T-helper 17 cell (primary cell): Measurements from ENCODE around the gene WDR48. TPM values are rescaled to one million over a fixed set of nuclear protein-coding genes. Genes with fewer than 3 reads are reported as not detected.

Experiments used
- ATAC-seq: fragments of 150-1000 bp; cut with Tn5 transposase; 2 replicates; pipeline ENCODE4 v1.10.0; 2021; ENCODE audit warnings: mild to moderate bottlenecking, moderate library complexity
- DNase-seq, 3 donors: peaks; one replicate each; pipeline versions ENCODE4 v3.0.0 to v3.0.0-alpha.2; 2020 to 2021
- H3K9me3 ChIP-seq: one replicate; pipeline ENCODE4 v1.7.0; 2013; ENCODE audit warnings: low read length, mild to moderate bottlenecking; ENCODE audit not compliant: control insufficient read depth, poor library complexity, severe bottlenecking
- H3K27ac Mint-ChIP-seq: one replicate; pipeline ENCODE4 v1.8.0; 2022; ENCODE audit warnings: mild to moderate bottlenecking, moderate library complexity, mixed read lengths
- H3K27me3 Mint-ChIP-seq: one replicate; pipeline ENCODE4 v1.8.0; 2022; ENCODE audit warnings: mixed read lengths
- H3K36me3 Mint-ChIP-seq: one replicate; pipeline ENCODE4 v1.8.0; 2022; ENCODE audit warnings: low read depth, mixed read lengths
- H3K4me1 Mint-ChIP-seq: one replicate; pipeline ENCODE4 v1.8.0; 2022; ENCODE audit warnings: mild to moderate bottlenecking, mixed read lengths
- H3K4me3 Mint-ChIP-seq: one replicate; pipeline ENCODE4 v1.8.0; 2022; ENCODE audit warnings: mild to moderate bottlenecking, moderate library complexity, mixed read lengths
- total RNA-seq, 4 donors: library from RNA in 2 of 4; stranded (reverse) in 2 of 4; gene quantifications; one replicate each; pipeline ENCODE4 v1.2.3 and lab custom pipeline; 2022 to 2026

The WDR48 gene
- total RNA-seq, 2 donors from 2014 or later = 102 to 107 TPM

GRCh38 chr3:39107388-39108199, 55.8 kb downstream of the WDR48 start, which contains the start of the genes GORASP1 and TTC21A:
Gene GORASP1 (minus strand): TSS chr3:39107627. CDS start chr3:39107541, 86 bp downstream.
Gene TTC21A (plus strand): TSS chr3:39107680. CDS start chr3:39107838, 158 bp downstream.
- ATAC-seq (peak; percentile 73), DNase-seq (peak; percentile 37 to 57 (median 50))
- H3K9me3 ChIP-seq = no peaks in the 10 kb centered on the region
- Mint-ChIP-seq H3K4me3 (peak within 1 kb of the TSS; percentile 100), H3K27ac (peak within 1 kb of the TSS; percentile 99), H3K4me1 (peaks cover 51% of the 10 kb centered on the region), H3K36me3 (peaks cover 9% of the 10 kb centered on the region), H3K27me3 (no peaks in the 10 kb centered on the region)

DNA sequence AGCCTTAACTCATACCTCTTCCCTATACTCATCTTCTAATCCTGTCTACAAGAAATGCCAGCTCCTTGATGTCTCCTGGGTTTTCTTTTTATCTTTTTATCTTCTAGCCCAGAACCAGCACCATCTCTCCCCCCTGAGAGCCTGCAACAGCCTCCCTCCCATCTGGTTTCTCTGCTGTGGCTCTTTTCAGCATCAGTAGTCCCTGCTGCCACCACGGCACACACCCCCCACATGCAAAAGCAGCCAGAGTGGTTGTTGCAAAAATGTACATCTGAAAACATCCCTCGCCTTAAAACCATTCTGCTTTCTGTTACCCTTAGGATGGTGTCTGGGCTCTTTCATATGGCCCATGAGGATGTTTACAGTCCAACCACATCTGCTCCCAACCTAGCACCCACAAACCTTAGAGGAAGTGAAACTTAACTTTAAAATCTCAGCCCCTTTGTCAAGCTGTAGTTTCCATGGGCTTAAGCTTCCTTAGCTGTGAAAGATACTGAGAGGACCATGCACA, 56.4 kb downstream of the WDR48 start:
- peak; percentile 54 for ATAC-seq
- DNase-seq = no peak
- H3K4me3 Mint-ChIP-seq = peak overlapping the region; percentile 100
- H3K36me3 Mint-ChIP-seq = peaks cover 9% of the 10 kb centered on the region
- no peaks in the 10 kb centered on the region for H3K27me3 Mint-ChIP-seq
- H3K27ac Mint-ChIP-seq = peak overlapping the region; percentile 99
- no peaks in the 10 kb centered on the region for H3K9me3 ChIP-seq
- peaks cover 46% of the 10 kb centered on the region for H3K4me1 Mint-ChIP-seq

DNA sequence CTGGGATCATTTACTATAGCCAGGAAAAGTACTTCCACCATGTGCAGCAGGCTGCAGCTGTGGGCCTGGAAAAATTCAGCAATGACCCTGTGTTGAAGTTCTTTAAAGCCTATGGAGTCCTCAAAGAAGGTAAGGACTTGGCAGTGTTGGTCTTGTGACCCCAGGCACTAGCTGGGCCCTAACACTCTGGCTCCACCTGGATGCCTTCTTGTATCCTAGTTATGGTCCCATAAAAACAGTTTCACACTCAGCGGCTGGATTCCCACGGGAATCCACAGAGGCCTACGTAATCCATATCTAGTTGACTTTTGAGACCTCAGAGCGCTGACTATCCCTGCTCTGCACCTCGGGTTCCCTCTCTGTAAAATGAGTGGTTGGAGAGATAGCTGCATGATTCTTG, 57.3 kb downstream of the WDR48 start:
- H3K27ac Mint-ChIP-seq = peak overlapping the region; percentile 99

DNA sequence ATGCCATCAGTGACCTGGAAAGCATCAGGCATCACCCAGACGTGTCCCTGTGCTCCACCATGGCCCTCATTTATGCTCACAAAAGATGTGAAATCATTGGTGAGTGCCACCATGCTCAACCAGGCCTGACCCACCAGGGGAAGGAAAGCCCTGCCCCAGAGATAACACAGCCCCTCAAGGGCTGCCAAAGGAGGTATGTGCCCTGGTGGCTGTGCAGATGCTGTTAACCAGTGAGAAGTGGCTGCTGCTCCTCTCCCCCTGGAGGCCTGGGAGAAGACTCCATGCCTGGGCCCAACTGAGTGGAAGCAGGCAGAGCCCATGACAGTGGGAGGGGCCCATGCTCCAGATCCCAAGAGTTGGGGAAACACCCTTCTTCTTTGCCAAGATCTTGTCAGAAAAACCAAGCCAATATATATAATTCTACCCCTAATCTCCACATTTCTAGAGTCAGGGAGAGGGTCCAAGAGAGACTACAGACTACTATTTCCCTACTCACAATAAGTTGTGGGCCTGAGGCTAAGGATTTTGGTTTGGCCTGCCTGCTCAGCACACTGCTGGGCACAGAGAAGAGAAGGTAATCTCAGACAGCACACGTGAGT, 58.3 kb downstream of the WDR48 start:
- no peak overlapping the region for H3K27ac Mint-ChIP-seq
- H3K4me1 Mint-ChIP-seq = peaks cover 44% of the 10 kb centered on the region
- DNase-seq (no peak), ATAC-seq (no peak)
- no peak overlapping the region for H3K4me3 Mint-ChIP-seq
- no peaks in the 10 kb centered on the region for H3K9me3 ChIP-seq
- H3K27me3 Mint-ChIP-seq = no peaks in the 10 kb centered on the region
- H3K36me3 Mint-ChIP-seq = peaks cover 9% of the 10 kb centered on the region

More for the DNA sequence above, 57.3 kb downstream of the WDR48 start:
- ATAC-seq (no peak), DNase-seq (no peak)
- H3K9me3 ChIP-seq = no peaks in the 10 kb centered on the region
- H3K36me3 Mint-ChIP-seq = peaks cover 9% of the 10 kb centered on the region
- H3K4me1 Mint-ChIP-seq = peaks cover 46% of the 10 kb centered on the region
- peak overlapping the region; percentile 100 for H3K4me3 Mint-ChIP-seq
- no peaks in the 10 kb centered on the region for H3K27me3 Mint-ChIP-seq

GRCh38 chr3:39112113-39112512, 60.3 kb downstream of the WDR48 start:
- ATAC-seq = no peak
- H3K27me3 Mint-ChIP-seq = no peaks in the 10 kb centered on the region
- H3K27ac Mint-ChIP-seq = no peak overlapping the region
- DNase-seq = no peak
- H3K9me3 ChIP-seq = no peaks in the 10 kb centered on the region
- peaks cover 9% of the 10 kb centered on the region for H3K36me3 Mint-ChIP-seq
- H3K4me1 Mint-ChIP-seq = peaks cover 28% of the 10 kb centered on the region
- H3K4me3 Mint-ChIP-seq = no peak overlapping the region

GRCh38 chr3:39112535-39112934, 60.7 kb downstream of the WDR48 start:
- Mint-ChIP-seq H3K4me1 (peaks cover 28% of the 10 kb centered on the region), H3K4me3 (no peak overlapping the region), H3K27ac (no peak overlapping the region), H3K36me3 (peaks cover 9% of the 10 kb centered on the region), H3K27me3 (no peaks in the 10 kb centered on the region)
- DNase-seq = no peak
- H3K9me3 ChIP-seq = no peaks in the 10 kb centered on the region
- ATAC-seq = no peak

GRCh38 chr3:39113291-39113690, 61.5 kb downstream of the WDR48 start:
- DNase-seq (no peak), ATAC-seq (no peak)
- no peaks in the 10 kb centered on the region for H3K9me3 ChIP-seq
- Mint-ChIP-seq H3K4me1 (peaks cover 21% of the 10 kb centered on the region), H3K27ac (no peak overlapping the region), H3K36me3 (peaks cover 3% of the 10 kb centered on the region), H3K4me3 (no peak overlapping the region), H3K27me3 (no peaks in the 10 kb centered on the region)

GRCh38 chr3:39114456-39114855, 62.6 kb downstream of the WDR48 start:
- no peaks in the 10 kb centered on the region for H3K27me3 Mint-ChIP-seq
- H3K4me3 Mint-ChIP-seq = no peak overlapping the region
- no peak for DNase-seq
- H3K4me1 Mint-ChIP-seq = peaks cover 11% of the 10 kb centered on the region
- H3K36me3 Mint-ChIP-seq = peaks cover 3% of the 10 kb centered on the region
- ATAC-seq = no peak
- H3K9me3 ChIP-seq = no peaks in the 10 kb centered on the region
- H3K27ac Mint-ChIP-seq = no peak overlapping the region

DNA sequence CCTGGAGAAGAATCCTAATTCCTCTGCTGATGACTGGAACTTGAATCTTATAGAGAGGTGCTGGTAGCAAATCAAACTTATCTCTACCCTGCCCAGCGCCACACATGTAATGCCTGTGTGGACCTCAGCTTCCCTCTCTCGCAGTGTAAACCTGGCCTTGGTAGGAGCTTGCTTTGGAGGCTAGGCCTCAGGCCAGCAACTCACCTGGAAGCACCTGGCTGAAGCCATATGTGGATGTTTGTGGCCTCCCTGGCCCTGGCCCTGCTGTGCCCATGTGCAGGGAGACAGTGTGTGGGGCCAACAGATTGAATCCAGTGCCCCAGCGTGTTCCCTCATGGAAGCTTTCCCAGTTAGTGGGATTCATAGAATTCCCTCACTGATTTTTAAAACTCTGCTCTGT, 64.1 kb downstream of the WDR48 start:
- H3K4me1 Mint-ChIP-seq = peaks cover 9% of the 10 kb centered on the region
- H3K4me3 Mint-ChIP-seq = no peak overlapping the region
- no peak for ATAC-seq
- H3K9me3 ChIP-seq = no peaks in the 10 kb centered on the region
- H3K36me3 Mint-ChIP-seq = peaks cover 3% of the 10 kb centered on the region
- no peak overlapping the region for H3K27ac Mint-ChIP-seq
- DNase-seq = no peak
- no peaks in the 10 kb centered on the region for H3K27me3 Mint-ChIP-seq

- no peak for ATAC-seq
- no peak overlapping the region for H3K27ac Mint-ChIP-seq
- H3K27me3 Mint-ChIP-seq = no peaks in the 10 kb centered on the region
- no peak overlapping the region for H3K4me3 Mint-ChIP-seq
- H3K4me1 Mint-ChIP-seq = peaks cover 8% of the 10 kb centered on the region
- no peaks in the 10 kb centered on the region for H3K9me3 ChIP-seq
- no peak for DNase-seq
- no peaks in the 10 kb centered on the region for H3K36me3 Mint-ChIP-seq
These were observed 66.3 kb downstream of the WDR48 start for GRCh38 chr3:39118079-39118478.

DNA sequence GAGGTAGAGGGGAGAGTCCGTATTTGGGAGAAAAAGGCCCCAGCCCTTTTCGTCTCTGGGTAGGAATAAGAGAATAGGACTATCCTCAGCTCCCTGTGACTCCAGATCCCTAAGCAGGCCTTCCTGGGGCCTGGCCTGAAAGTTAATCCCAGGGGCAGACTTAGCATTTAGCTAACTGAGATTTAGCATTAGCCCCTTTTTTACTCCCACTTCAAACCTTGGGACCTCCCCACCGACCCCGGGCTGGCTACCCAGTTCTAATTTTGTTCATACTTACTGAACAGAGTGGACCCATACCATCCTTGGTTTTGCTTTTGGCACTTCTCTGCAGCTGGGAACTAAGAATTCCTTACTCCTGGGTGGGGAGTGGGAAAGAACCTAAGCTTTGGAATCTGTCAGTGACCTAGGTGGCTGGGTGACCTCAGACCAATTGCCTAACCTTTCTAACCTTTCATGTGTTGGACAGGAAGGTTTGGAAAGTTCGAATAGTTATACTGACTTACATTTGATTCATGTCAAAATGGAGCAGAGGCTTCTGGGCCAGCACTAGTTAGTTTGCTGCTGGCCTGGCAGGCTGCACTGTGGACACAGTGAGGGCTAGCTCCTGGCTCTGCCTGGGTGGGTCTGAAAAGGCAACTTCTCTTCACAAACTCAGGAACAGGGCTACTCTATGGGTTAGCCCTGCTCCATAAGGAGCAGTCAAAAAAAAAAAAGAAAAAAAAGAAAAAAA, 67.3 kb downstream of the WDR48 start:
- no peaks in the 10 kb centered on the region for H3K9me3 ChIP-seq
- DNase-seq (no peak), ATAC-seq (no peak)
- Mint-ChIP-seq H3K27ac (no peak overlapping the region), H3K4me1 (peaks cover 8% of the 10 kb centered on the region), H3K36me3 (no peaks in the 10 kb centered on the region), H3K4me3 (peak overlapping the region; percentile 33), H3K27me3 (no peaks in the 10 kb centered on the region)

DNA sequence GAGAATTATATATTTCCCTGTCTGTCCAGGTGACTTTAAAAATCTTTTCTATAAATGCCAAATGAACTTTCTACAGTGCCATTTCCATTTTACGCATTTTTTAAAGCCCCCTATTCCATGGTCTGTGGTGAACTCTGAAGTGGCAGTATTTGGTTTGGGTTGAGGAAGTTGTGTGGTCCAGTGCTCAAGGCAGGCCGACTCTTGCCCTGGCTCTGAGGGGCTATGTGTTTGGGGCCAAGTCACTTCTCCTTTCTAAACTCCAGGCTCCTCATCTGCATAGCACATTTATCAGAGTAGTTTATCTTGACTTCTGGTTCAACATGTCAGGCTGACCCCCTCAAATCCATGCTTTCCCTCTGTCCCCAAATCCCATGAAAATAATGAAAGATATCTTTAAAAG, 69.8 kb downstream of the WDR48 start:
- H3K36me3 Mint-ChIP-seq = no peaks in the 10 kb centered on the region

DNA sequence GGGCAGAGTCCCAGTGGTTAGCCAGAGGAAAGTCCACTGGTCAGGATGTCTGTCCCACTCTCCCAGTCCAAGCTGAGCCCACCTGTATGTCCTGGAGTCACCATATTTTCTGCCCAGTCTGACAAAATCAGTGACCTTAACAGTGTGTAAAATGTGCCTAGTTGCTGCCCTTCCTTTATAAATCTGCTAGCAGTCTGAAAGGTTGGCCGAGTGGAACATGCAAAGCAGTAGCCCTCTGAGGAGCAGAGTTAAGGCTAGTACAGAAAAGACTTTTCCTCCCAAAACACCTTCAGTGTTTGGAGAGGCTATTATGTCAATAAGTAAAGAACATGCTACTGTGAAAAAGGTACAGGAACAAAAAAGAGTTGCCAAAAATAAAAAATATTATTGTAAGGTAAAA, 71.0 kb downstream of the WDR48 start:
- no peaks in the 10 kb centered on the region for H3K9me3 ChIP-seq
- no peaks in the 10 kb centered on the region for H3K36me3 Mint-ChIP-seq
- H3K27me3 Mint-ChIP-seq = no peaks in the 10 kb centered on the region
- peaks cover 15% of the 10 kb centered on the region for H3K4me1 Mint-ChIP-seq
- ATAC-seq (no peak), DNase-seq (no peak)
- H3K4me3 Mint-ChIP-seq = no peak overlapping the region
- H3K27ac Mint-ChIP-seq = no peak overlapping the region

More for the DNA sequence above, 69.8 kb downstream of the WDR48 start:
- Mint-ChIP-seq H3K4me3 (no peak overlapping the region), H3K4me1 (peaks cover 6% of the 10 kb centered on the region), H3K27me3 (no peaks in the 10 kb centered on the region), H3K27ac (no peak overlapping the region)
- ATAC-seq (no peak), DNase-seq (no peak)
- H3K9me3 ChIP-seq = no peaks in the 10 kb centered on the region
